Parathyroid adenoma (tissue), 2 donors: ENCODE data around the gene C1QL1.

Source experiments
- H2AFZ ChIP-seq: fragments of 300-600 bp; sonication (generic); one replicate; pipeline ENCODE4 v1.7.0; 2017; ENCODE audit warnings: antibody characterized with exemption, mild to moderate bottlenecking
- H3K27ac ChIP-seq: fragments of 300-600 bp; sonication (generic); one replicate; pipeline ENCODE4 v1.7.0; 2017
- H3K27me3 ChIP-seq: fragments of 300-600 bp; sonication (generic); one replicate; pipeline ENCODE4 v1.7.0; 2017; ENCODE audit warnings: low read length; ENCODE audit not compliant: control insufficient read depth, insufficient read depth
- H3K36me3 ChIP-seq: fragments of 300-600 bp; sonication (generic); one replicate; pipeline ENCODE4 v1.7.0; 2017; ENCODE audit warnings: low read length; ENCODE audit not compliant: control insufficient read depth, insufficient read depth
- H3K4me1 ChIP-seq: fragments of 300-600 bp; sonication (generic); one replicate; pipeline ENCODE4 v1.7.0; 2017; ENCODE audit warnings: control low read depth
- H3K4me2 ChIP-seq: fragments of 300-600 bp; sonication (generic); one replicate; pipeline ENCODE4 v1.7.0; 2017; ENCODE audit warnings: low read length
- H3K4me3 ChIP-seq: fragments of 300-600 bp; sonication (generic); one replicate; pipeline ENCODE4 v1.7.0; 2017; ENCODE audit warnings: low read depth, low read length
- H3K79me2 ChIP-seq: fragments of 300-600 bp; sonication (generic); one replicate; pipeline ENCODE4 v1.7.0; 2017; ENCODE audit warnings: control low read depth
- H3K9ac ChIP-seq: fragments of 300-600 bp; sonication (generic); one replicate; pipeline ENCODE4 v1.7.0; 2017; ENCODE audit warnings: mild to moderate bottlenecking
- H3K9me3 ChIP-seq: fragments of 300-600 bp; sonication (generic); one replicate; pipeline ENCODE4 v1.7.0; 2017; ENCODE audit warnings: low read length; ENCODE audit not compliant: control insufficient read depth
- TF ChIP-seq, protein P1 (sequence below): fragments of 300-600 bp; sonication (generic); IDR thresholded peaks from one replicate; pipeline ENCODE4 v1.7.0; 2017; ENCODE audit warnings: antibody characterized with exemption, mild to moderate bottlenecking
- donor health status: primary hyperparathyroidism.

Gene C1QL1

DNA sequence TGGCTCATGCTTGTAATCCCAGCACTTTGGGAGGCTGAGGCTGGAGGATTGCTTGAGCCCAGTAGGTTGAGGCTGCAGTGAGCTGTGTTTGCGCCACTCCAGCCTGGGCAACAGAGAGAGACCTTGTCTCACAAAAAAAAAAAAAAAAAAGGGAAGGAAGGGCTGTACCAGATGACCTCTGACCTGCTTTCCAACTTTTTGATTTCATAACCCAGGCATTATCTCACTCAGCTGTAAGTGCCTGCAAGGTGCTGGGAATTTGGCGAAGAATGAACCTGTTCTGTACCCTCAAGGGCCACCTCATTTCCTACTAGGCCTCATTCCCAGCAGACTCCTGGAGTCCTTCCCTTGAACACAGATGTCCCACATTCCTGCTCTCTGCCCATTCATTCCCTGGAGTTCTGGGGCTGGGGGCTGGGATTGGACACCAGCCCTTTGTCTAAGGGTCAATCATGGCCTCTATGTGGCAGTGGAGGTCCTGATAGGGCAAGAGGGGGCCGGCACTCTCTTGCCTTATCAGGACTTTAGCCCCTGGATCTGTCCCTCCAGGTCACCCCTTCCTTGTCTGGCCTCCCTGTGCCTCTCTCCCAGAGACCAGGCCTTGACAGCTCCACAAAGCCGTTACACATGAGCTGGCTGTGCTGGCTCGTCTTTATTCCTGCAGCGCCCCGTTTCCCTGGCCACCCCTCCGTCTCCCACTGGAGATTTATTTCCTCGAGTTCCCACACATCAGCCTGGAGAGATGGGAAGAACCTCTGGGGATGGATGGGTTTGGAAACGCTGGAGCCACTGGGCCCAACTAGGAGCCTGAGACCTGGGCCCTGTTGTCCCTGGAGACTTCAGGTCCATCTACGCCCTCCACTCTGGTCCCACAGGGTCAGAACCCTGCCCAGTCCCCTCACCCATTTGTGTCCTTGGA, 52.0 kb downstream of the C1QL1 start:
- Histone ChIP-seq H3K79me2 (no peaks in the 10 kb centered on the region), H2AFZ (no peak overlapping the region), H3K27me3 (no peaks in the 10 kb centered on the region), H3K36me3 (no peaks in the 10 kb centered on the region), H3K4me2 (no peak overlapping the region), H3K9me3 (no peaks in the 10 kb centered on the region), H3K9ac (no peak overlapping the region), H3K4me1 (no peaks in the 10 kb centered on the region), H3K4me3 (no peak overlapping the region), H3K27ac (no peak overlapping the region)
- TF ChIP-seq, protein P1, sequence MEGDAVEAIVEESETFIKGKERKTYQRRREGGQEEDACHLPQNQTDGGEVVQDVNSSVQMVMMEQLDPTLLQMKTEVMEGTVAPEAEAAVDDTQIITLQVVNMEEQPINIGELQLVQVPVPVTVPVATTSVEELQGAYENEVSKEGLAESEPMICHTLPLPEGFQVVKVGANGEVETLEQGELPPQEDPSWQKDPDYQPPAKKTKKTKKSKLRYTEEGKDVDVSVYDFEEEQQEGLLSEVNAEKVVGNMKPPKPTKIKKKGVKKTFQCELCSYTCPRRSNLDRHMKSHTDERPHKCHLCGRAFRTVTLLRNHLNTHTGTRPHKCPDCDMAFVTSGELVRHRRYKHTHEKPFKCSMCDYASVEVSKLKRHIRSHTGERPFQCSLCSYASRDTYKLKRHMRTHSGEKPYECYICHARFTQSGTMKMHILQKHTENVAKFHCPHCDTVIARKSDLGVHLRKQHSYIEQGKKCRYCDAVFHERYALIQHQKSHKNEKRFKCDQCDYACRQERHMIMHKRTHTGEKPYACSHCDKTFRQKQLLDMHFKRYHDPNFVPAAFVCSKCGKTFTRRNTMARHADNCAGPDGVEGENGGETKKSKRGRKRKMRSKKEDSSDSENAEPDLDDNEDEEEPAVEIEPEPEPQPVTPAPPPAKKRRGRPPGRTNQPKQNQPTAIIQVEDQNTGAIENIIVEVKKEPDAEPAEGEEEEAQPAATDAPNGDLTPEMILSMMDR = no peak

DNA sequence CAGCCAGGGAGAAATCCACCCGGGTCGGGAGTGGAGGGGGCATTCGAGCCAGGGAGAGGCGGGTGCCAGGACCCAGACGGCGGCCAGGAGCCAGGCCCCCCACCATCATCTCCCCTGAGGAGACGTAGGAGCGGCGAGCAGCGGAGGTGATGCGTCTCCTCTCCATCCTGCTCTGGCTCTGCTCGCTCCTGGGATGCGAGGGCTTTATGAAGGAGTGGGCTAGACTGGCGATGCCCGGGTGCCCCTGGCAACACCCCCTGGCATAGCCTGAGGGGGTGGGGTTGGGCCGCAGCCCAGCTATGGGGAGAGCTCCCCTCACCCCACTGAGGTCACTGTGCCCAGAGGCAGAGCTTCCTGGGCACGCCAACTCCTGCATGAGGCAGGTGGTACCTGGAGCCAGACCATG, 52.8 kb downstream of the C1QL1 start, which contains the start of gene GFAP:
Gene GFAP (minus strand): TSS at position 180 of the 406 bp plus-strand sequence. CDS start 14 bp downstream, at position 166.
- Histone ChIP-seq H3K4me3 (no peak within 1 kb of the TSS), H3K4me1 (no peaks in the 10 kb centered on the region), H3K36me3 (no peaks in the 10 kb centered on the region), H3K27me3 (no peaks in the 10 kb centered on the region), H3K27ac (no peak within 1 kb of the TSS), H3K79me2 (no peaks in the 10 kb centered on the region), H3K9ac (no peak within 1 kb of the TSS), H3K9me3 (no peaks in the 10 kb centered on the region), H2AFZ (no peak within 1 kb of the TSS), H3K4me2 (no peak within 1 kb of the TSS)
- TF ChIP-seq, protein P1 = no peak

DNA sequence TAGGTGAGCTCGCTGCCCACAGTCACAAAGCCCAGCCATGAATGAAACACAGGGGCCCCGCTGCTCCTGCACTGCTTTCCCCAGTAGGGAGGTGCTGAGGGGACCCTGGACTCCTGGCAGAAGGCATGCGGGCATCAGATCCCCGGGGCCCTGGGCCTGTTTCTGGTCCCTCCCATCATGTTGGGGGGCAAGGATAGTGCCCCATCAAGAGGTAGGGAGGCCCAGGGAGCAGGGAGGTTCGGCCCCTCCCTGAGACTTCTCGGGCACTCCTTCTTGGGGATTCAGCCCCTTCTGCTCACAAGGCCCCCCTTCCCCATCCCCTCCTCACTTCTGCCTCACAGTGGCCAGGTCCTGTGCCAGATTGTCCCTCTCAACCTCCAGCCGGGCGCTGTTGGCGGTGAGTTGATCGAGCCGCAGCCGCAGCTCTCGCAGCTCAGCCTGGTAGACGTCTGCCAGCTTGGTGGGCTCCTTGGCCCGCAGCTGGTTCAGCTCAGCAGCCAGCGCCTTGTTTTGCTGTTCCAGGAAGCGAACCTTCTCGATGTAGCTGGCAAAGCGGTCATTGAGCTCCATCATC, 53.3 kb downstream of the C1QL1 start:
- H3K27ac ChIP-seq = no peak overlapping the region
- TF ChIP-seq, protein P1 = no peak
- no peaks in the 10 kb centered on the region for H3K36me3 ChIP-seq
- H3K4me3 ChIP-seq = no peak overlapping the region
- no peaks in the 10 kb centered on the region for H3K27me3 ChIP-seq
- H3K4me1 ChIP-seq = no peaks in the 10 kb centered on the region
- no peak overlapping the region for H3K4me2 ChIP-seq
- no peak overlapping the region for H3K9ac ChIP-seq
- no peaks in the 10 kb centered on the region for H3K9me3 ChIP-seq
- H3K79me2 ChIP-seq = no peaks in the 10 kb centered on the region
- H2AFZ ChIP-seq = no peak overlapping the region

DNA sequence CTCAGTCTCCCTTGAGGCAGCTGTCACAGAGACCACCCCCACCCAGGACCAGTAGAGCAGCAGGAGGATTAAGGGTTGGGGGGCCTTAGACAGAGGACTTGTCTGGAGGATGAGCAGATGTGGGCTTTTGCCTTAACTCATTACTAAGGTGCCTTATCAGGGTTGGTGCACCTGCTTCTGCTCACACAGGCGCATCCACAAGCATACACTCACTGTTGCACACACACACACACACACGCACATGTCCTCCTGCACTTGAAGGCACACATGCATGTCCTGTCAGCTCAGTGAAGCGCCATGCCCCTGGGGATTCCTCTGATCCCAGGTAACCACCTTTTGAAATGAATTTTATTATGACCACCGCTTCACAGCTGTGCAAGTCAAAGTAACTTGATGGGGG, 54.0 kb downstream of the C1QL1 start:
- Histone ChIP-seq H3K9ac (no peak overlapping the region), H3K27ac (no peak overlapping the region), H3K4me1 (no peaks in the 10 kb centered on the region), H3K9me3 (no peaks in the 10 kb centered on the region), H3K27me3 (no peaks in the 10 kb centered on the region), H3K36me3 (no peaks in the 10 kb centered on the region), H2AFZ (no peak overlapping the region), H3K79me2 (no peaks in the 10 kb centered on the region), H3K4me2 (no peak overlapping the region), H3K4me3 (no peak overlapping the region)
- TF ChIP-seq, protein P1 = no peak
